Measurements from ENCODE around the gene TNFRSF18. TPM values are rescaled to one million over a fixed set of nuclear protein-coding genes. Genes with fewer than 3 reads are reported as not detected.
"Not testable (repeated sequence)": the region's sequence is repeated elsewhere in the genome, so short reads cannot be mapped to it uniquely, and the experiment has no call there.

TNFRSF18 gene
- total RNA-seq, 2 experiments from 2014 or later = 17.5 to 18.8 TPM

DNA sequence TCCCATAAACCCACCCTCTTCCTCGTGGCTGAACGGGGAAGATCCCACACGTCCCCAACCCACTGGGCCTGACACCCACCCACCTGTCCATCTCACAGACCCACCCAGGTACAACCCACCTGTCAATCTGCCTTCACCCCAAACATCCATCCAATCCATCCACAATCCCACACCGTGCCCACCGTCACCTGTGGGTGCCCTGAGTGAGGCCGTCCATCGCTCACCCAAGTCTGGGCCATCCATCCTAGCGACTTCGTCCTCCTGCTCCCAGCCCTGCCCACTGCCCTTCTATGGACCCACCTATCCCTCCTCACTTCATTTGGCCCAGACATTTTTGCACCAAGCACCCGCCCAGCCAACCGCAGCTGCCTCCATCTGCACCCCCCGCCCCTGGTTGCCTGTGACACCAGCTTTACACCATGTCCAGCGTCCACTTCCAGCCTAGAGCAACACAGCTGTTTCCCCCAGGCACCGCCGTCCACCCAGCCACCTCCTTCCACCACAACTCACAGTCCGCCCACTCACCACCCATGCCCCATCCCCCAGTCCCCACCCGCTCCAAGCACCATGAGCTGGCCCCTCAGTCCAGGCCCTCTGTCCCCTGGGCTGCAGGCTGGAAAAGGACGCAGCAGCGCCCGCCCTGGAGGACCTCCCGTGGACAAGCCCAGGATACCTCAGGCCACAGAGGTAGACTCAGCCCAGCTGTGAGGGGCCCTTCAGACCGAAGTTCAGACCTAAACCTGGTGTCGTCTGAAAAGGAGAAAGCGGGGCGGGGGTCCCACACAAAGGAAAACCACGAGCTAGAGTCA, 25.1 kb downstream of the TNFRSF18 start:
- CTCF ChIA-PET = interaction anchor here (0.8 kb wide), 1 partner anchor 59 kb away, joined by 3 read pairs; no protein-coding TSS in a partner anchor
- POLR2A ChIA-PET = no interaction called here
- peak overlapping the region; percentile 52 for H3K27ac Mint-ChIP-seq
- H3K27me3 Mint-ChIP-seq (ENCODE audit: low read depth) = peaks cover 5% of the 10 kb centered on the region
- ATAC-seq = no peak
- no peak for DNase-seq
- no peak overlapping the region for H3K4me3 Mint-ChIP-seq
- no peaks in the 10 kb centered on the region for H3K36me3 Mint-ChIP-seq (ENCODE audit: low read depth)
- H3K4me1 Mint-ChIP-seq (ENCODE audit: low read depth) = peaks cover 10% of the 10 kb centered on the region
- no peaks in the 10 kb centered on the region for H3K9me3 Mint-ChIP-seq (ENCODE audit: insufficient read depth)

- CTCF ChIA-PET = no interaction called here
- Mint-ChIP-seq H3K9me3 (ENCODE audit: insufficient read depth) (no peaks in the 10 kb centered on the region), H3K27me3 (ENCODE audit: low read depth) (peaks cover 8% of the 10 kb centered on the region), H3K27ac (no peak overlapping the region), H3K4me1 (ENCODE audit: low read depth) (peaks cover 19% of the 10 kb centered on the region), H3K36me3 (ENCODE audit: low read depth) (no peaks in the 10 kb centered on the region), H3K4me3 (no peak overlapping the region)
- DNase-seq = no peak
- POLR2A ChIA-PET = no interaction called here
- no peak for ATAC-seq
Measured at GRCh38 chr1:1179983-1180861, 26.2 kb downstream of the TNFRSF18 start.

GRCh38 chr1:1179346-1179982, 26.9 kb downstream of the TNFRSF18 start:
- Mint-ChIP-seq H3K9me3 (ENCODE audit: insufficient read depth) (no peaks in the 10 kb centered on the region), H3K4me3 (no peak overlapping the region), H3K4me1 (ENCODE audit: low read depth) (peaks cover 24% of the 10 kb centered on the region), H3K27ac (no peak overlapping the region), H3K36me3 (ENCODE audit: low read depth) (no peaks in the 10 kb centered on the region), H3K27me3 (ENCODE audit: low read depth) (peaks cover 8% of the 10 kb centered on the region)
- ATAC-seq = no peak
- no peak for DNase-seq
- POLR2A ChIA-PET = no interaction called here
- CTCF ChIA-PET = no interaction called here

DNA sequence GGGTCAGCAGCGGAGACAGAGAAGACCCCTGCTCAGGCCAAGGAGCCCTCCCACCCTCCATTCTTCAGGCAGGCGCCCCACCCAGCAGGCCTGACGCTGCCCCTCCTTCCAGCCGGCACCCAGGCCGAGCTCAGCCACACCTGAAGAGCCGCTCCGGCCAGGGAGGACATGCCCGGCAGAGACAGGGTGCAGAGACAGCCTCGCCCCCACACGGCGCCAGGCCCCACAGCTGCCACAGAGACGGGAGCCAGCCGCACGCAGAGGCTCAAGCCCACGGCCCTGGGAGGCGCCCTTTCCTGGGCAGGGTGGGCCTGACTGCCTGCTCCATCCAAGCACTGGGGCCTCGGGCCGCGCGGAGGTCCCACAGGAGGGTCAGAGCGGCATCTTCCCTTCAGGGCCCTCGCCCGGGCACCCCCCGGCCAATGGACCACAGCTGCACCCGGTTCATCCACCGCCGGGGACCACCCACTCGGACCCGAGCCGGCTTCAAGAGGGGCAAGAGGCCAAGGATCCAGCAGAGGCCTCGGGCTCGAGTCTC, 27.5 kb downstream of the TNFRSF18 start:
- ATAC-seq (no peak), DNase-seq (no peak)
- CTCF ChIA-PET = no interaction called here
- Mint-ChIP-seq H3K27ac (no peak overlapping the region), H3K4me3 (no peak overlapping the region), H3K36me3 (ENCODE audit: low read depth) (no peaks in the 10 kb centered on the region), H3K9me3 (ENCODE audit: insufficient read depth) (no peaks in the 10 kb centered on the region), H3K27me3 (ENCODE audit: low read depth) (peaks cover 8% of the 10 kb centered on the region), H3K4me1 (ENCODE audit: low read depth) (peaks cover 28% of the 10 kb centered on the region)
- POLR2A ChIA-PET = interaction anchor here (0.7 kb wide), 1 partner anchor 157 kb away, joined by 3 read pairs; no protein-coding TSS in a partner anchor

DNA sequence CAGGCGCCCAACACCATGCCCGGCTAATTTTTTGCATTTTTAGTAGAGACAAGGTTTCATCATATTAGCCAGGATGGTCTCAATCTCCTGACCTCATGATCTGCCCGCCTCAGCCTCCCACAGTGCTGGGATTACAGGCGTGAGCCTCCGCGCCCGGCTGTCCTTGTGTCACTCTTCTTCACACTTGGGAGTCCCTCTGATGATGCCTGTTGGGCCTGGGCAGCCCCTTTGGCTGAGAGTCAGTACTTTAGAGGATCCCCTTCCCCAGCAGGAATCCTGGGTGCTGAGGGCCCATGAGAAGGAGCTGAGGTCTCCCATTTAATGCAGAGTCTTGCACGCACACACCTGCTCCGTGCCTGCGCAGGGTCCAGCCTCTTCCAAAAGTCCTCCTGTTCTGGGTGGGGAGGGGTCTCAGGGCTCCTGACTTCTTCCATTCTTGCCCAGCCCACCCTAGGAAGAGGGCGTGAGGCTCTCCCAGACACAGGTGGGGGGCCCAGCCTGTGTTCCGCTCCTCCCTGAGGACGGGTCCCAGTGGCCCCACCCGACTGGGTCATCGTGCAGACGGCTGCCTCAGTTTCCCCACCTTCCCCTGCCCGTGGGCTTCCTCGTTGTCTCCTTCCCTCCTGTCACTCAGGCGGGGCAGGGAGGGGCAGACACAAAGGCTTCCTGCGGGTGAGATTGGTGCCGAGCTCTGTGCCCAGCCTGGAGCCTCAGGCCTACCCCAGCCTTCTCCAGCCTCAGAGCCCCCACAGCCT, 28.8 kb downstream of the TNFRSF18 start:
- POLR2A ChIA-PET = no interaction called here
- Mint-ChIP-seq H3K4me1 (ENCODE audit: low read depth) (peaks cover 35% of the 10 kb centered on the region), H3K36me3 (ENCODE audit: low read depth) (no peaks in the 10 kb centered on the region), H3K27me3 (ENCODE audit: low read depth) (peaks cover 8% of the 10 kb centered on the region), H3K27ac (no peak overlapping the region), H3K9me3 (ENCODE audit: insufficient read depth) (no peaks in the 10 kb centered on the region), H3K4me3 (no peak overlapping the region)
- CTCF ChIA-PET = no interaction called here
- ATAC-seq (no peak), DNase-seq (no peak)

DNA sequence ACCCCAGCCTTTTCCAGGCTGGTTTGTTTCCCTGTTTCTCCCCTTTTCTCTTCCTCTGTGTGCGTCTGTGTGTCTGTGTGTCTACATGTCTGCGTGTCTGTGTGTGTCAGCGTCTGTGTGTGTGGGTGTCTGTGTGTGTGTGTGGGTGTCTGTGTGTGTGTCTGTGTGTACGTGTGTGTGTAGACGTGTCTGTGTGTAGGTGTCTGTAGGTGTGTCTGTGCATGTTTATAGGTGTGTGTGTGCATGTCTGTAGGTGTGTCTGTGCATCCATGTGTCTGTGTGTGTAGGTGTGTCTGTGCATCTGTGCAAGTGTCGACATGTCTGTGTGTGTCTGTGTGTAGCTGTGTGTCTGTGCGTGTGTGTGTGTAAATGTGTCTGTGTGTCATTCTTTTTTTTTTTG, 29.5 kb downstream of the TNFRSF18 start:
- ATAC-seq (no peak), DNase-seq (no peak)
- no peaks in the 10 kb centered on the region for H3K36me3 Mint-ChIP-seq (ENCODE audit: low read depth)
- H3K27ac Mint-ChIP-seq = no peak overlapping the region
- no peak overlapping the region for H3K4me3 Mint-ChIP-seq
- no peaks in the 10 kb centered on the region for H3K9me3 Mint-ChIP-seq (ENCODE audit: insufficient read depth)
- H3K27me3 Mint-ChIP-seq (ENCODE audit: low read depth) = peaks cover 8% of the 10 kb centered on the region
- POLR2A ChIA-PET = no interaction called here
- CTCF ChIA-PET = no interaction called here
- peaks cover 35% of the 10 kb centered on the region for H3K4me1 Mint-ChIP-seq (ENCODE audit: low read depth)

GRCh38 chr1:1176063-1176761, 30.2 kb downstream of the TNFRSF18 start:
- H3K27me3 Mint-ChIP-seq (ENCODE audit: low read depth); H3K4me3 Mint-ChIP-seq; ATAC-seq; H3K27ac Mint-ChIP-seq; H3K9me3 Mint-ChIP-seq (ENCODE audit: insufficient read depth); CTCF ChIA-PET; DNase-seq; H3K36me3 Mint-ChIP-seq (ENCODE audit: low read depth): not testable (repeated sequence)
- H3K4me1 Mint-ChIP-seq (ENCODE audit: low read depth) = peaks cover 41% of the 10 kb centered on the region
- POLR2A ChIA-PET = interaction anchor here (0.5 to 1.3 kb wide), 2 partner anchors 17 to 106 kb away, joined by 3 read pairs; no protein-coding TSS in a partner anchor

GRCh38 chr1:1175221-1176062, 30.9 kb downstream of the TNFRSF18 start:
- Mint-ChIP-seq H3K4me3 (no peak overlapping the region), H3K27ac (no peak overlapping the region), H3K4me1 (ENCODE audit: low read depth) (peaks cover 44% of the 10 kb centered on the region), H3K9me3 (ENCODE audit: insufficient read depth) (no peaks in the 10 kb centered on the region), H3K36me3 (ENCODE audit: low read depth) (no peaks in the 10 kb centered on the region), H3K27me3 (ENCODE audit: low read depth) (peaks cover 8% of the 10 kb centered on the region)
- POLR2A ChIA-PET = interaction anchor here (0.5 to 1.3 kb wide), 2 partner anchors 16 to 106 kb away, joined by 3 read pairs; no protein-coding TSS in a partner anchor
- ATAC-seq = no peak
- DNase-seq = no peak
- CTCF ChIA-PET = no interaction called here

GRCh38 chr1:1173793-1174415, 32.5 kb downstream of the TNFRSF18 start, which contains the start of gene TTLL10:
TTLL10 (plus strand) TSS chr1:1173880; CDS start chr1:1179216, 5,336 bp downstream.
- no peak within 1 kb of the TSS for H3K27ac Mint-ChIP-seq
- H3K36me3 Mint-ChIP-seq (ENCODE audit: low read depth) = no peaks in the 10 kb centered on the region
- peak; percentile 82 for DNase-seq
- ChIA-PET POLR2A (interaction anchor here (0.7 kb wide), 1 partner anchor 57 kb away, joined by 3 read pairs; no protein-coding TSS in a partner anchor), CTCF (interaction anchor here (1.1 kb wide), 1 partner anchor 110 kb away, joined by 4 read pairs; no protein-coding TSS in a partner anchor)
- peak; percentile 67 for ATAC-seq
- H3K9me3 Mint-ChIP-seq (ENCODE audit: insufficient read depth) = no peaks in the 10 kb centered on the region
- peaks cover 11% of the 10 kb centered on the region for H3K27me3 Mint-ChIP-seq (ENCODE audit: low read depth)
- peak within 1 kb of the TSS; percentile 18 for H3K4me3 Mint-ChIP-seq
- peaks cover 53% of the 10 kb centered on the region for H3K4me1 Mint-ChIP-seq (ENCODE audit: low read depth)
